ENCODE results near the gene B3GALT6.

B3GALT6 gene

DNA sequence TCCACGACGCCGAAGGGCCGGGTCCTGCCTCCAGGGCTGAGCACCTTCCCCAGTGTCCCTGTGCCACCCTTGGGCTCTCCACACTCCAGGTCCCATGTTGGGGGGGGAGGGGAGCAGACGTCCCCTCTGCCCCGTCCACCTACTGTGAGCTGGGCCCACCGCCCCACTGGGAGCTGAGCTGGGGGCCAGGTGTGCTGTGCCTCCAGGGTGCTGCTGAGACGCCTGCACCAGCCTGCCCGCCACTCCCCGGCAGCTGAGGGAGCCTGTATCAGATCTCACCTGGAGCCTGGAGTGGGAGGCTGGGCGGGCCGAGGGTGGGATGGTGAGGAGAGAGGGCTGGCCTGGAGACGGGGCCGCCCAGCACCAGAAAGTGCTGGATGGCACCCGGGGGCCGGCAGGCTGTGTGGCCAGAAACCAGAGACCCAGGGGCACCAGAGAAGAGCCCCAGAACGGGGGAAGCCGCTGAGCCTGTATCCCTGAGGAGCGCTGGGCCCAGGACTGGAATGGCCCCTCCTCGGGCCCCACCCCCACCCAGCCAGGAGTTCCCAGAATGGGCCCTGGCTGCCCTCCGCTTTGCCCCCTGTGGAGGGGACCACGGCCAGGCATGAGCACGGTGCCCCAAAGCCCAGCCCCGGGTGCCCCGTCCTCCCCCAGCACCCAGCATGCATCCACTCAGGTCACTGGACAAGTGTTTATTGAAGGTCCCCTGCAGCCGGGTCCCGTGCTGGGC lies 29.0 kb upstream of the B3GALT6 start:
- no peak for DNase-seq

- DNase-seq = no peak
Measured at GRCh38 chr1:1203561-1204424, 28.2 kb upstream of the B3GALT6 start.

GRCh38 chr1:1204425-1204920 lies 27.6 kb upstream of the B3GALT6 start:
- no peak for DNase-seq

GRCh38 chr1:1204998-1205768 lies 26.9 kb upstream of the B3GALT6 start:
- DNase-seq = no peak

GRCh38 chr1:1205769-1206375 lies 26.2 kb upstream of the B3GALT6 start:
- no peak for DNase-seq

- DNase-seq = no peak
Measured at GRCh38 chr1:1206376-1206965, 25.6 kb upstream of the B3GALT6 start, which contains the start of gene TNFRSF18. TNFRSF18 (minus strand) TSS chr1:1206592; CDS start chr1:1206571, 21 bp downstream.

DNA sequence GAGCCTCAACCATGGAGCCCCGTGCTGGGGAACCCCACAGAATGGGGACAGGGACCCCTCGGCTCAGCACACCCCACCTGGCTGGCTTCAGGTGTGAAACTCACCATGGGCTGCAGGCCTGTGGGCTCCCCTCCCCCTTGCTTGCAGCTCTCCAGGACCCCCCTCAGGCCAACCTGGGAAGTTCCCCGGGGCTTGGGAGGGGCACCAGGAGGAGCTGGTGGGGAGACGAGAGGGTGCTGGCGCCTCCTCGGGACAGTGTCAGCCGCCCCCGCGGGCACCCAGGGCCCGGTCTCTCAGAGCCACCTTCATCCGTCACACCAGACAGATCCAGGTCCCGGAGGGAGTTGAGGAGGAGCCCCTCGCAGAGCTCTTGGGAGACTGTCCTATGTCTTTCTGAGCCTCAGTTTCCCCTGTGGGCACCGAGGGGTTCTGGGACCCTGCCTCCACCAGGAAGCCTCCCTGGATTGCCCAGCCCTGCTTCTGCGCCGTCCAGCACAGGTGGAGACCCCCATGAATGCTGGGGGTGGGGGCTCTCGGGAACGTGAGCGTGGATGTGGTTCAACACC lies 25.0 kb upstream of the B3GALT6 start:
- DNase-seq = no peak

DNA sequence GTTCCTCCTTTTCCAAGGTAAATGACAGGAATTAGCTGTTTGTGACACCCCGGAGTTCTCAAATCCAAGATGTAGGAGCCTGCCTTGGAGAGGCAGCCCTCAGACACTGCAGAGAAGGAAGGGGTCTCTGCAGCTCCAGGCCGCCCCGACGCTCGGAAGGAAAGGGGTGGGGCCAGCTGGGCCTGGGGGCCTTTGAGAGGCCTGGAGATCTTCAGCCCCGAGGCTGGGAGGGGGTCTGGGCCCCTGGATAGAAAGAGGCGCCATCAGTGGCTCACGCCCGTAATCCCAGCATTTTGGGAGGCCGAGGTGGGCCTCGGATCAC lies 24.5 kb upstream of the B3GALT6 start:
- no peak for DNase-seq

GRCh38 chr1:1208713-1209433 lies 23.2 kb upstream of the B3GALT6 start:
- DNase-seq = no peak

DNA sequence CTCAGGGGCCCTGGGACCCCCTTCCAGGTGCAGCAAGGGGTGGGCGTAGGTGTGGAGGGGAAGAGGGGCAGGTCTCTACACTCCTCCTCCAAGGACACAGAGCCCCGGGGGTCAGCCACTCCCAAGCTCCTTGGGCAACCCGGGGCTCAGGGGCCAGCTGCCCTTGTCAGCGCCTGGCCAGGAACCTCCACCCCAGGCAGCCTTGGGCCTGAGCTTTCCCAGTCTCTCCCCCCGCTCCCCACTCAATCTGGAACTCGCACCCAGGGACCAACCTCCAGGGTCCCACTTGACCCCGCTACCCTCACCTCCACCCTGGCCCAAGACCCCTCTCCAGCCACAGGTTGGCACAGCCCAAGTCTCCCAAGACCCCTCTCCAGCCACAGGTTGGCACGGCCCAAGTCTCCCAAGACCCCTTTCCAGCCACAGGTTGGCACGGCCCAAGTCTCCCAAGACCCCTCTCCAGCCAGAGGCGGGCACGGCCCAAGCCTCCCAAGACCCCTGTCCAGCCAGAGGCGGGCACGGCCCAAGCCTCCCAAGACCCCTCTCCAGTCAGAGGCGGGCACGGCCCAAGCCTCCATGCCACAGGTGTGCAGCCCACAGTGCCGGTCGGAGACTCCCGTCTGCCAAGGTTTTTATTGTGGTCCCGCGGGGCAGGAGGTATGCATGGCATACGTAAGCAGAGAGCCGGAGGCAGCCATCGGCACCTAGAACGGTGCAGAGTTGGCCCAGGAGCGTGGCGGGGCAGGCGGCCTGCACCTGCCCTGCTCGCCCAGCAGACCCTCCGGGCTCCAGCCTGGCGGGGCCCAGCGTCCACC lies 21.1 kb upstream of the B3GALT6 start:
- no peak for DNase-seq

DNA sequence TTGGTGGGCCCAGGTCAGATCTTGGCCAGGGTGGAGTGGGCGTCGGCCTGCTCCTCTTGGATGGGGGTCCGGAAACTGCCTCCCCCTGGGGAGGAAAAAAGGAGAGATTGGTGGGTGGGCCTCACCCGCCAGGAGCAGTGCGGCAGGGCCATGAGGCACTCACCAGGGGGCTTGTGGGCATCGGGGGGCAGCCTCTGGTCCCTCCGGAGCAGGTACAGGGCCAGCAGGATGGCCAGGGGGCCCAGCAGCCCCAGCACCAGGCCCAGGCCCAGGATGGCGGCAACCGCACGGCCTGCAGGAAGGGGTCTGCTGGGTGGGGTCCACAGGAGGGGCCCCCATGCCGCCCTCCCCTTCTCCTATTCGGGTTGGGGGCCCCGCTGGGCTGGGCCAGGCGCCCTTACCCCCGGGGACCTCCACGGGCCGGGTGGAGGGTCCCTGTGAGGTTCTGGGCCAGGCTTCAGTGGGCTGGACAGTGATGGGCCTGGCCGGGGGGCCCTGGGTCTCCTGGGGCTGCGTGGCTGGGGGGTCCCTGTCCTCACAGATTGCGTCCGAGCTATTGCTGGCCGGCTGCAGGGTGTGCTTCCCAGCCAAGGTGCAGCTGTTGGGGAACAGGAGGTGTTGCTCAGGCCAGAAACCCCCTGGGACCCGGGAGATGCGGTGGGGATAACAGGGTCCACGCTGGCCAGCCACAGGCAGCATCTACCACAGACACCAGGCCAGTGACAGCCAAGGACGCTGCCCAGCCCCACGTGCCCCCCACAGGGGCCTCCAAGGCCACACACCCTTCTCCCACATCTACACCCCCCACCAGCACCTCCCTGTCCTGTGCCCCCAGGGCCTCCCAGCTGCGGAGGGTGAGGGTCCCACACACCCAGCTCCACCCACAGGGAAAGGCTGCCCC lies 20.2 kb upstream of the B3GALT6 start:
- no peak for DNase-seq

- no peak for DNase-seq
Measured at GRCh38 chr1:1212780-1213344, 19.2 kb upstream of the B3GALT6 start.

- DNase-seq = no peak
Measured at GRCh38 chr1:1213345-1214265, 18.4 kb upstream of the B3GALT6 start, which contains the start of gene TNFRSF4. TNFRSF4 (minus strand) TSS chr1:1214153; CDS start chr1:1214127, 26 bp downstream.

GRCh38 chr1:1215080-1215676 lies 16.9 kb upstream of the B3GALT6 start:
- no peak for DNase-seq

DNA sequence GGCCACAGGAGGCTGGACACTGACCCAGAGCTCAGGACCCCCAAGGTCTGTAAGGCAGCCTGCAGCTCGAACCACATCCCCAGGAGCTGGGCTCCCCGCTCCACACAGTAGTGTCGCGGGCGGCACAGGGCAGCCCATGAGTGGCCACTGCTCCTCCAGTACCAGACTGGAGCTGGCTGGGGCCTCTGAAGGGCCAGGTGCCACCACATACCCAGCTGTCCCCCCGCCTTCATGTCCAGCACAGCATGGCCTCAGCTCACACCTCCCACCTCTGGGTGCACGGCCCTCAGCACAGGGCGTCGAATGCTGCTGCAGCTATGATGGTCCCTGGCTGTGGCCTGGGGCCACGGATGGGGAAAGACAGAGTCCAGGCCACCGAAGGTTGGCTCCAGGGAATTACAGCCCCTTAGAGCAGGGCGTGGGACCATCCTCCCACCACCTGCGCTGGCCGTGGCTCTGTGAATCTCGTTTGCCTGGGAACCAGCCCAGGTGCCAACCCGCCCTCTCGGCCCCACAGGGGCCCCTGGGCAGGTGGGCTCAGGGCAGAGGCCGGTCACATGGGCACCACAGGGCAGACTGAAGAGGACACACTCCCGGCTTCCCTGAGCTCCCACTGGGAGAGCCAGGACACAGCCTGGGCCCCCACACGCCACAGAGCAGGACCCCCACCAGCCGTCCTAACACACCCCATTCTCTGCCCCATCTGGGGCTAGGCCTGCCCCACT lies 16.0 kb upstream of the B3GALT6 start:
- DNase-seq = no peak

GRCh38 chr1:1216770-1217620 lies 15.0 kb upstream of the B3GALT6 start:
- DNase-seq = no peak
